Uterus (tissue), 2 donors: ENCODE measurements around the gene RASL10B.

Source experiments
- POLR2A ChIP-seq, 2 donors: fragments of 450-650 bp; IDR thresholded peaks; one replicate each; pipeline ENCODE4 v1.6.1; 2016; ENCODE audit warnings: antibody characterized with exemption in 2 of 2, mild to moderate bottlenecking in 1 of 2, moderate library complexity in 1 of 2
- TF ChIP-seq, protein P1 (sequence below), 4 experiments: fragments of 200-600 bp in 2 of 4; fragments of 450-650 bp in 2 of 4; sonication (generic) in 2 of 4; IDR thresholded peaks; one replicate each; pipeline ENCODE4 v1.5.1; 2016 to 2019; ENCODE audit warnings: antibody characterized with exemption in 4 of 4, mild to moderate bottlenecking in 2 of 4, moderate library complexity in 1 of 4

- no peak for TF ChIP-seq POLR2A (IDR thresholded peaks at IDR 0.05)
- TF ChIP-seq, protein P1, sequence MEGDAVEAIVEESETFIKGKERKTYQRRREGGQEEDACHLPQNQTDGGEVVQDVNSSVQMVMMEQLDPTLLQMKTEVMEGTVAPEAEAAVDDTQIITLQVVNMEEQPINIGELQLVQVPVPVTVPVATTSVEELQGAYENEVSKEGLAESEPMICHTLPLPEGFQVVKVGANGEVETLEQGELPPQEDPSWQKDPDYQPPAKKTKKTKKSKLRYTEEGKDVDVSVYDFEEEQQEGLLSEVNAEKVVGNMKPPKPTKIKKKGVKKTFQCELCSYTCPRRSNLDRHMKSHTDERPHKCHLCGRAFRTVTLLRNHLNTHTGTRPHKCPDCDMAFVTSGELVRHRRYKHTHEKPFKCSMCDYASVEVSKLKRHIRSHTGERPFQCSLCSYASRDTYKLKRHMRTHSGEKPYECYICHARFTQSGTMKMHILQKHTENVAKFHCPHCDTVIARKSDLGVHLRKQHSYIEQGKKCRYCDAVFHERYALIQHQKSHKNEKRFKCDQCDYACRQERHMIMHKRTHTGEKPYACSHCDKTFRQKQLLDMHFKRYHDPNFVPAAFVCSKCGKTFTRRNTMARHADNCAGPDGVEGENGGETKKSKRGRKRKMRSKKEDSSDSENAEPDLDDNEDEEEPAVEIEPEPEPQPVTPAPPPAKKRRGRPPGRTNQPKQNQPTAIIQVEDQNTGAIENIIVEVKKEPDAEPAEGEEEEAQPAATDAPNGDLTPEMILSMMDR (IDR thresholded peaks at IDR 0.05): no peak
Measured at GRCh38 chr17:35725802-35726126, 5.7 kb upstream of the RASL10B start.
